ENCODE results near the gene RASGRP2. TPM values are rescaled to one million over a fixed set of nuclear protein-coding genes. Genes with fewer than 3 reads are reported as not detected.

Gene RASGRP2
- total RNA-seq, 2 donors from 2014 or later, result 11.0 to 21.6 TPM

- Mint-ChIP-seq H3K36me3 (ENCODE audit: low read depth) (peaks cover 32% of the 10 kb centered on the region), H3K9me3 (no peaks in the 10 kb centered on the region), H3K4me1 (no peaks in the 10 kb centered on the region), H3K4me3 (no peak overlapping the region), H3K27me3 (peaks cover 5% of the 10 kb centered on the region), H3K27ac (no peak overlapping the region)
- no peak for ATAC-seq (replicated peaks)
Measured at GRCh38 chr11:64726211-64726641, 17.7 kb downstream of the RASGRP2 start.

- Mint-ChIP-seq H3K9me3 (no peaks in the 10 kb centered on the region), H3K4me1 (no peaks in the 10 kb centered on the region), H3K36me3 (ENCODE audit: low read depth) (peaks cover 25% of the 10 kb centered on the region), H3K4me3 (no peak overlapping the region), H3K27me3 (peaks cover 16% of the 10 kb centered on the region), H3K27ac (no peak overlapping the region)
- ATAC-seq (replicated peaks), result no peak
Measured at GRCh38 chr11:64724863-64725532, 18.9 kb downstream of the RASGRP2 start.

GRCh38 chr11:64723907-64724862, 19.8 kb downstream of the RASGRP2 start:
- ATAC-seq (replicated peaks), result no peak
- Mint-ChIP-seq H3K4me3 (peak overlapping the region; percentile 56), H3K9me3 (no peaks in the 10 kb centered on the region), H3K4me1 (no peaks in the 10 kb centered on the region), H3K27ac (no peak overlapping the region), H3K36me3 (ENCODE audit: low read depth) (peaks cover 18% of the 10 kb centered on the region), H3K27me3 (peaks cover 20% of the 10 kb centered on the region)

GRCh38 chr11:64723117-64723906, 20.6 kb downstream of the RASGRP2 start, which contains the start of gene NRXN2:
NRXN2 (minus strand) TSS chr11:64723197; CDS start chr11:64713699, 9,498 bp downstream.
- H3K9me3 Mint-ChIP-seq, result no peaks in the 10 kb centered on the region
- H3K36me3 Mint-ChIP-seq (ENCODE audit: low read depth), result peaks cover 11% of the 10 kb centered on the region

GRCh38 chr11:64722141-64723065, 21.5 kb downstream of the RASGRP2 start:
- Mint-ChIP-seq H3K9me3 (no peaks in the 10 kb centered on the region), H3K27me3 (peaks cover 32% of the 10 kb centered on the region), H3K36me3 (ENCODE audit: low read depth) (peaks cover 4% of the 10 kb centered on the region), H3K4me3 (peak overlapping the region; percentile 56), H3K4me1 (no peaks in the 10 kb centered on the region), H3K27ac (no peak overlapping the region)
- no peak for ATAC-seq (replicated peaks)

More at GRCh38 chr11:64723117-64723906, 20.6 kb downstream of the RASGRP2 start, which contains the start of gene NRXN2:
- H3K27me3 Mint-ChIP-seq, result peaks cover 25% of the 10 kb centered on the region
- H3K4me3 Mint-ChIP-seq, result peak within 1 kb of the TSS; percentile 56
- no peak within 1 kb of the TSS for H3K27ac Mint-ChIP-seq
- peak; percentile 99 for ATAC-seq (replicated peaks)
- no peaks in the 10 kb centered on the region for H3K4me1 Mint-ChIP-seq

- Mint-ChIP-seq H3K9me3 (no peaks in the 10 kb centered on the region), H3K4me1 (no peaks in the 10 kb centered on the region), H3K36me3 (ENCODE audit: low read depth) (no peaks in the 10 kb centered on the region), H3K27me3 (peaks cover 39% of the 10 kb centered on the region), H3K27ac (no peak overlapping the region), H3K4me3 (no peak overlapping the region)
- ATAC-seq (replicated peaks), result no peak
Measured at GRCh38 chr11:64721359-64721699, 22.6 kb downstream of the RASGRP2 start.

GRCh38 chr11:64720640-64721358, 23.1 kb downstream of the RASGRP2 start:
- Mint-ChIP-seq H3K27ac (no peak overlapping the region), H3K4me3 (no peak overlapping the region), H3K9me3 (no peaks in the 10 kb centered on the region), H3K36me3 (ENCODE audit: low read depth) (no peaks in the 10 kb centered on the region), H3K4me1 (no peaks in the 10 kb centered on the region), H3K27me3 (peaks cover 45% of the 10 kb centered on the region)
- ATAC-seq (replicated peaks), result no peak

- Mint-ChIP-seq H3K36me3 (ENCODE audit: low read depth) (no peaks in the 10 kb centered on the region), H3K27me3 (peaks cover 48% of the 10 kb centered on the region), H3K27ac (no peak overlapping the region), H3K4me3 (no peak overlapping the region), H3K4me1 (no peaks in the 10 kb centered on the region), H3K9me3 (no peaks in the 10 kb centered on the region)
- no peak for ATAC-seq (replicated peaks)
Measured at GRCh38 chr11:64720167-64720566, 23.8 kb downstream of the RASGRP2 start.

GRCh38 chr11:64719406-64719805, 24.5 kb downstream of the RASGRP2 start:
- no peaks in the 10 kb centered on the region for H3K4me1 Mint-ChIP-seq
- H3K9me3 Mint-ChIP-seq, result no peaks in the 10 kb centered on the region
- no peak overlapping the region for H3K27ac Mint-ChIP-seq
- peaks cover 56% of the 10 kb centered on the region for H3K27me3 Mint-ChIP-seq
- H3K36me3 Mint-ChIP-seq (ENCODE audit: low read depth), result no peaks in the 10 kb centered on the region
- no peak for ATAC-seq (replicated peaks)
- H3K4me3 Mint-ChIP-seq, result no peak overlapping the region

- ATAC-seq (replicated peaks), result no peak
- peaks cover 63% of the 10 kb centered on the region for H3K27me3 Mint-ChIP-seq
- no peaks in the 10 kb centered on the region for H3K9me3 Mint-ChIP-seq
- H3K27ac Mint-ChIP-seq, result no peak overlapping the region
- H3K36me3 Mint-ChIP-seq (ENCODE audit: low read depth), result no peaks in the 10 kb centered on the region
- no peak overlapping the region for H3K4me3 Mint-ChIP-seq
- H3K4me1 Mint-ChIP-seq, result no peaks in the 10 kb centered on the region
Measured at GRCh38 chr11:64718780-64719124, 25.2 kb downstream of the RASGRP2 start.

GRCh38 chr11:64718084-64718779, 25.7 kb downstream of the RASGRP2 start:
- H3K27ac Mint-ChIP-seq, result no peak overlapping the region
- no peak for ATAC-seq (replicated peaks)
- peaks cover 63% of the 10 kb centered on the region for H3K27me3 Mint-ChIP-seq
- no peaks in the 10 kb centered on the region for H3K9me3 Mint-ChIP-seq
- H3K36me3 Mint-ChIP-seq (ENCODE audit: low read depth), result no peaks in the 10 kb centered on the region
- no peak overlapping the region for H3K4me3 Mint-ChIP-seq
- H3K4me1 Mint-ChIP-seq, result no peaks in the 10 kb centered on the region

GRCh38 chr11:64717268-64717578, 26.7 kb downstream of the RASGRP2 start:
- no peaks in the 10 kb centered on the region for H3K36me3 Mint-ChIP-seq (ENCODE audit: low read depth)
- H3K9me3 Mint-ChIP-seq, result no peaks in the 10 kb centered on the region
- peaks cover under 1% of the 10 kb centered on the region for H3K4me1 Mint-ChIP-seq
- no peak overlapping the region for H3K4me3 Mint-ChIP-seq
- peaks cover 61% of the 10 kb centered on the region for H3K27me3 Mint-ChIP-seq
- ATAC-seq (replicated peaks), result no peak
- no peak overlapping the region for H3K27ac Mint-ChIP-seq

Measured in activated T-helper 17 cell treated with anti-CD3 and anti-CD28 coated beads, Interleukin-2, amount 50 U/mL, for 72 hours (primary cell).